Common myeloid progenitor, CD34-positive (primary cell): ENCODE results near the gene PAEP.

Source experiments
- CTCF ChIA-PET: fragments of 350-600 bp; sonication (Branson Sonifier 250); formaldehyde crosslinking; loops from one replicate; lab custom pipeline; 2021; ENCODE audit warnings: antibody characterized with exemption; lab: Charles Lee
- POLR2A ChIA-PET: fragments of 350-600 bp; sonication (Branson Sonifier 250); formaldehyde crosslinking; loops from one replicate; lab custom pipeline; 2021; ENCODE audit warnings: antibody characterized with exemption; lab: Charles Lee
- DNase-seq, 3 donors: peaks; one replicate each; pipeline versions ENCODE4 v3.0.0 to v3.0.0-alpha.2; 2013
- H3K27ac ChIP-seq, 2 experiments: 1 replicate in 1 of 2; 2 replicates in 1 of 2; pipeline ENCODE4 v1.7.0; 2013; ENCODE audit warnings: inconsistent platforms in 2 of 2, low read length in 2 of 2, mild to moderate bottlenecking in 2 of 2, low read depth in 1 of 2, moderate library complexity in 1 of 2; ENCODE audit not compliant: severe bottlenecking in 2 of 2, insufficient read depth in 1 of 2, poor library complexity in 1 of 2
- H3K27me3 ChIP-seq, 5 experiments: replicated peaks in 2 of 5; 1 replicate in 3 of 5; 2 replicates in 2 of 5; pipeline versions ENCODE4 v1.6.1 to v1.7.0; 2013; ENCODE audit warnings: low read length in 4 of 5, mild to moderate bottlenecking in 2 of 5, moderate library complexity in 2 of 5, inconsistent platforms in 1 of 5; ENCODE audit not compliant: insufficient read depth in 5 of 5, control insufficient read depth in 4 of 5
- H3K36me3 ChIP-seq, 4 experiments: 1 replicate in 2 of 4; 2 replicates in 2 of 4; pipeline versions ENCODE4 v1.6.1 to v1.7.0; 2013; ENCODE audit warnings: low read length in 3 of 4, control low read depth in 1 of 4, mild to moderate bottlenecking in 1 of 4; ENCODE audit not compliant: control insufficient read depth in 4 of 4, insufficient read depth in 4 of 4
- H3K4me1 ChIP-seq, 4 experiments: 1 replicate in 3 of 4; 2 replicates in 1 of 4; pipeline versions ENCODE4 v1.6.1 to v1.7.1; 2013; ENCODE audit warnings: low read length in 3 of 4, mild to moderate bottlenecking in 3 of 4, control low read depth in 1 of 4, inconsistent platforms in 1 of 4, moderate library complexity in 1 of 4; ENCODE audit not compliant: control insufficient read depth in 4 of 4, insufficient read depth in 4 of 4; ENCODE audit errors: control extremely low read depth in 1 of 4
- H3K4me3 ChIP-seq, 7 experiments: 1 replicate in 4 of 7; 2 replicates in 3 of 7; pipeline versions ENCODE4 v1.5.1 to v1.7.0; 2013; ENCODE audit warnings: mild to moderate bottlenecking in 7 of 7, low read length in 6 of 7, moderate library complexity in 6 of 7, inconsistent platforms in 2 of 7, low read depth in 2 of 7, control low read depth in 1 of 7; ENCODE audit not compliant: insufficient read depth in 4 of 7, control insufficient read depth in 1 of 7; ENCODE audit errors: extremely low read depth in 1 of 7
- H3K9me3 ChIP-seq, 5 experiments: 1 replicate in 4 of 5; 2 replicates in 1 of 5; pipeline versions ENCODE4 v1.6.1 to v1.7.1; 2013; ENCODE audit warnings: low read length in 4 of 5, mild to moderate bottlenecking in 2 of 5, inconsistent platforms in 1 of 5, low read depth in 1 of 5, moderate library complexity in 1 of 5; ENCODE audit not compliant: control insufficient read depth in 4 of 5, insufficient read depth in 2 of 5; ENCODE audit errors: control extremely low read depth in 1 of 5
- WGBS: methylation state at CpG from one replicate; pipeline ENCODE4 v1.1.5; 2013; ENCODE audit not compliant: insufficient coverage; 5-methylcytosine and 5-hydroxymethylcytosine counted together

The PAEP gene

DNA sequence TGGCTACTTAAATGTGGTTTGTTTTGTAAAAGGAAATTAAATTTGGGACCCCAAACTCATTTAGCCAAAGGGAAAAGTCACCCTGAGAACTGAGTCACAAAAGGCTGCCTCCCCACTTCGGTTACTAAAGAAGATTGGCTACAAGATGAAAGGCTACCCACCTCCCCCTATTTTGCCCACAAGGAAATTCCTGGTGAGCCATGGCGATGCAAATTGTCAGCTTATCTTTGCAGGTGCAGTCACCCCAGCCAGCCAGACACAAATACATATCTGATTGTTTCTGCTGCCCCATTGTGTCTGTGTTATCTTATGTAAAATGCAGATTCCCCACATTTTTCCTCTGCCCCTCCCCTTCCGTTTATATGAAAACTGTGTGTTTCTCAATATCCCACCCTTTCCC, 8.9 kb downstream of the PAEP start:
- ChIA-PET POLR2A (no interaction called here), CTCF (no interaction called here)
- peaks cover 0 to 6% (median 0%) of the 10 kb centered on the region in 5 experiments for H3K9me3 ChIP-seq
- no peaks in the 10 kb centered on the region for H3K36me3 ChIP-seq
- DNase-seq = no peak
- peaks cover 0 to 37% (median 3%) of the 10 kb centered on the region in 5 experiments for H3K27me3 ChIP-seq
- no peak overlapping the region for H3K27ac ChIP-seq
- no peak overlapping the region for H3K4me3 ChIP-seq
- WGBS = 63% methylated on average over 1 of the region's 3 CpGs
- no peaks in the 10 kb centered on the region for H3K4me1 ChIP-seq

DNA sequence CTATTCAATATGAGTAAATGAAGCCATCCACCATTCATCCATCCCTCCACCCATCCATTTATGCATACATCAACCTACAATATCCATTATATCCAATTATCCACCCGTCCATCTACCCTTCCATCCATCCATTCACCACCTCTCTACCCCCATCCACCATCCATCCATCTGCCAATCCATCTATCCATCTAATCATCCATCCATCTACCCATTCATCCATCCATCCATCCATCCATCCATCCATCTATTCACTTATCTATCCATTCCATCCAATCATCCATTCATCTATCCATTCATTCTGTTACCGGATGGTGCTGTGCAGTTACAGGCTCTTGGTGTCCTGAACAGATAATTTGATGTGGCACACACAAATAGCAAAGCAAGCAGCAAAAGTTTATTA, 10.7 kb downstream of the PAEP start:
- POLR2A ChIA-PET = no interaction called here
- 79% methylated on average over 2 of the region's 2 CpGs for WGBS
- peaks cover 0 to 34% (median 3%) of the 10 kb centered on the region in 5 experiments for H3K27me3 ChIP-seq
- CTCF ChIA-PET = no interaction called here
- no peak overlapping the region for H3K4me3 ChIP-seq
- H3K4me1 ChIP-seq = no peaks in the 10 kb centered on the region
- no peaks in the 10 kb centered on the region for H3K36me3 ChIP-seq
- H3K9me3 ChIP-seq = peaks cover 0 to 6% (median 0%) of the 10 kb centered on the region in 5 experiments
- DNase-seq = no peak
- no peak overlapping the region for H3K27ac ChIP-seq

DNA sequence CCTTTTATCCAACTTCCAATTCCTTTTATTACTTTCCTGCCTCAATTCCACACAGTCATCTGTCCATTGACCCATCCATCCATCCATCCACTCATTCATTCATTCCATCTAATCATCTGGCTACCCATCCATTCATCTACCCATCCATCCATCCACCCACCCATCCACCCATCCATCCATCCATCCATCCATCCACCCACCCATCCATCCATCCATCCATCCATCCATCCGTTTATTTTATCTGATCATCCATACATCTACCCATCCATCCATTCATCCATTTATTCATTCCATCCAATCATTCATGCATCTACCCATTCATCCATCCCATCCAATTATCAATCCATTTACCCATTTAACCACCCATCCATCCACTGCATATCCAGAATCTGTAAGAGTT, 11.6 kb downstream of the PAEP start:
- H3K9me3 ChIP-seq = peaks cover 0 to 6% (median 0%) of the 10 kb centered on the region in 5 experiments
- no peak overlapping the region for H3K27ac ChIP-seq
- POLR2A ChIA-PET = no interaction called here
- no peak overlapping the region for H3K4me3 ChIP-seq
- peaks cover 0 to 31% (median under 1%) of the 10 kb centered on the region in 5 experiments for H3K27me3 ChIP-seq
- DNase-seq = no peak
- H3K4me1 ChIP-seq = no peaks in the 10 kb centered on the region
- H3K36me3 ChIP-seq = no peaks in the 10 kb centered on the region
- WGBS = 100% methylated on average over 1 of the region's 1 CpG
- CTCF ChIA-PET = no interaction called here

DNA sequence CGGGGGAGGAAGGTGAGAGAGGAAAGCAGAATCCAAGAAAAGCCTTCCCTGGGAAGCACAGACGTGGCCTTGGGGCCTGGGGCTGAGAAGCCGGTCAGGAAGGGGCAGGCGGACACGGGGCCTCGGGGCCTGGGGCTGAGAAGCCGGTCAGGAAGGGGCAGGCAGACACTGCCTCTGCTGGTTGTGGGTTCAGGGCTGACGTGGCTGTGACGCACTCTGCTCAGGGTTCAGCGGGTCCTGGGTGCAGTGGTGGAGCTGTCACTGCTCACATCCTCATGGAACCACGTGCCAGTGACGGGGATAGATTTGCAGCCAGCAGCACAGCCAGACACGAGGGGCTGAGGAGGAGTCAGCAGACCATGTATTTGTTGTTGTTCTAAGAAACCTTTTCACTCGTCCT, 12.8 kb downstream of the PAEP start:
- no peak overlapping the region for H3K4me3 ChIP-seq
- peaks cover 0 to 2% (median 0%) of the 10 kb centered on the region in 5 experiments for H3K9me3 ChIP-seq
- ChIA-PET CTCF (no interaction called here), POLR2A (no interaction called here)
- H3K27me3 ChIP-seq = peaks cover 0 to 25% (median 0%) of the 10 kb centered on the region in 5 experiments
- no peaks in the 10 kb centered on the region for H3K4me1 ChIP-seq
- H3K36me3 ChIP-seq = no peaks in the 10 kb centered on the region
- H3K27ac ChIP-seq = no peak overlapping the region
- DNase-seq = no peak
- WGBS = 87% methylated on average over 14 of the region's 14 CpGs

DNA sequence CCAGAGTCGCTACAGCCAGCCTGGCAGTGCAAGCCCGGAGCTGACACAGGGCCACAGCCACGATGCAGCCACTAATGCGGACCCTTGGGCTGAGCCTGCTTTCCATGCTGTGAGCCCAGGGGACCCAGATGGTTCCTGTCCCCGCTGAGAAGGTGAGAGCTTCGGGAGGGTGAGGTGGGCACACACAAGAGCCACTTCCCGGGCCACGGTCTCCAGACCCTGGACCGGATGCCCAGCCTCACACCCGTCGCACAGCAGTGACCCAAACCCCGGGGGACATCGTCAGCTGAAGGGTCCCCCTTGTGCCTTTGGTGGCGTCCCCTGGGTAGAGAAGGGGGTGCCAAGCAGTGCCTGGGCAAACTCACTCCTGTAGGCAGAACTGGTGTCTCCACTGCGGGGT, 13.4 kb downstream of the PAEP start:
- CTCF ChIA-PET = no interaction called here
- H3K4me1 ChIP-seq = no peaks in the 10 kb centered on the region
- no peak overlapping the region for H3K4me3 ChIP-seq
- peaks cover 0 to 26% (median 0%) of the 10 kb centered on the region in 5 experiments for H3K27me3 ChIP-seq
- POLR2A ChIA-PET = no interaction called here
- no peaks in the 10 kb centered on the region for H3K36me3 ChIP-seq
- no peak overlapping the region for H3K27ac ChIP-seq
- no peak for DNase-seq
- 94% methylated on average over 13 of the region's 15 CpGs for WGBS
- H3K9me3 ChIP-seq = no peaks in the 10 kb centered on the region

DNA sequence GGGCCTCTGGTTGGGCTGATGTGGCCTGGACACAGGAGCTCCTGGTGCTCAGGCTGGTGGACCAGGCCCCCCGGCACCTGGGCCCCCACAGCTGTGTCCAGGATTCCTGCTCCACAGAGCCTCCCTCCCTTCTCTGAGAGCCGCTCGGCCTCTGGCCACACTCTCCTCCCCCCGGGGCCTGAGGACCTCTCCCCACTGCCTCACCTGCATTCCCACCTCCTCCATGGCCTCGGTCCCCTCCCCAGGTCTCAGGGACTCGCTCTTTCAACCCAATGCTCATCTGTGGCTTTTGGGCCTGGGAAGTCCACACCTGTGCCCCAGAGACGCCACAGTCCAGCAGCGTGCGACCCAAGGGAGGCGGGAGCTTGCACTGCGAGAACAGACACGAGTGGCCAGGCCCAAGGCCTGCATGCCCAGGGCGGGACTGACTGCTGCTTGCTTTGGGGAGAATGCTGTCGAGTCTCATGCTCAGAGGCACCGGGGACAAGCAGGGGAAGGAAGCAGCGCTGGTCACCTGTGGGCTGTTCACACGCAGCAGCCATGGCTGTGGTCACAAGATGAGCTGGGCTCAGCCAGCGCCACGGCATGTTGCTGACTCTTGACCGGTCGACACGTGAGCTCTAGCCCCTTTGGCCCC, 14.6 kb downstream of the PAEP start:
- DNase-seq = no peak
- H3K4me1 ChIP-seq = no peaks in the 10 kb centered on the region
- CTCF ChIA-PET = interaction anchor here (0.6 kb wide), 1 partner anchor 1829 kb away, joined by 3 read pairs; no protein-coding TSS in a partner anchor
- no peak overlapping the region for H3K4me3 ChIP-seq
- H3K9me3 ChIP-seq = no peaks in the 10 kb centered on the region
- WGBS = 86% methylated on average over 22 of the region's 22 CpGs
- no peak overlapping the region for H3K27ac ChIP-seq
- H3K27me3 ChIP-seq = peaks cover 0 to 26% (median 2%) of the 10 kb centered on the region in 5 experiments
- POLR2A ChIA-PET = no interaction called here
- no peaks in the 10 kb centered on the region for H3K36me3 ChIP-seq

DNA sequence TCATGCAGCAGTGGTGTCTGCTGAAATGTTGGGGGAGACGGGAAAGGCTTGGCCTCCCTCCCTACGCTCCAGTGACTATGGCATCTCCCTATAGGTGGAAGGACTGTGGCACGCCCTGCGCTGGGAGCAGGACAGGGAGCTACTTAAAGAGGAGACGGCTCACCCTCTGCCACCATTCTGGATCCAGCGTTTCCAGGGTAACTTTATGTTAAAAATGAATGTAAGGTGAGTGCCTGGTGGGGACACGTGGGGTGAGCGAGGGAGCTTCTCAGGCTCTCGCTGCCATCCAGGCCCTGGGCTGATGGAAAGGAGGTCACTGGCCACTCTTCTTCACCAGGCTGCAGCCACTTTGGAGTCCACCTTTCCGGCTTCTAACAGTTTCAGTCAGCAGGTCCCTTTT, 15.7 kb downstream of the PAEP start:
- Histone ChIP-seq H3K9me3 (no peaks in the 10 kb centered on the region), H3K36me3 (no peaks in the 10 kb centered on the region), H3K27ac (no peak overlapping the region), H3K4me1 (no peaks in the 10 kb centered on the region), H3K27me3 (peaks cover 0 to 23% (median 2%) of the 10 kb centered on the region in 5 experiments), H3K4me3 (no peak overlapping the region)
- no peak for DNase-seq
- WGBS = 92% methylated on average over 9 of the region's 10 CpGs
- ChIA-PET POLR2A (no interaction called here), CTCF (no interaction called here)
